MCF 10A (cell line): ENCODE results near the gene CHRNE. TPM values are rescaled to one million over a fixed set of nuclear protein-coding genes. Genes with fewer than 3 reads are reported as not detected.

Source experiments
- BruUV-seq: library from RNA; stranded (reverse); fragments of 400-500 nt; replicated peaks from 2 replicates; lab custom pipeline; 2021; lab: Mats Ljungman, UMichigan
- CTCF ChIA-PET: fragments of 300-600 bp; sonication (Branson Sonifier 250); formaldehyde crosslinking; extraction: SDS; loops from one replicate; lab custom pipeline; 2021; ENCODE audit warnings: antibody characterized with exemption, inconsistent platforms; lab: Yijun Ruan, JAX
- POLR2A ChIA-PET: fragments of 300-600, 350-650 bp; sonication (Branson Sonifier 250); formaldehyde crosslinking; extraction: SDS; loops from one replicate; lab custom pipeline; 2020; ENCODE audit warnings: antibody characterized with exemption, inconsistent platforms; lab: Yijun Ruan, JAX
- DNase-seq: peaks from one replicate; pipeline ENCODE4 v3.0.0-alpha.2; 2018; ENCODE audit not compliant: unreplicated experiment
- H3K27ac Mint-ChIP-seq: one replicate; pipeline ENCODE4 v1.8.0; 2022; ENCODE audit warnings: mild to moderate bottlenecking, low read depth, mixed read lengths; ENCODE audit not compliant: unreplicated experiment
- H3K27me3 Mint-ChIP-seq: one replicate; pipeline ENCODE4 v1.8.0; 2022; ENCODE audit warnings: mixed read lengths; ENCODE audit not compliant: insufficient read depth, unreplicated experiment
- H3K36me3 Mint-ChIP-seq: one replicate; pipeline ENCODE4 v1.8.0; 2022; ENCODE audit warnings: mild to moderate bottlenecking, moderate library complexity, mixed read lengths; ENCODE audit not compliant: insufficient read depth, unreplicated experiment
- H3K4me1 Mint-ChIP-seq: one replicate; pipeline ENCODE4 v1.8.0; 2022; ENCODE audit warnings: mixed read lengths; ENCODE audit not compliant: insufficient read depth, unreplicated experiment
- H3K4me3 Mint-ChIP-seq: one replicate; pipeline ENCODE4 v1.8.0; 2022; ENCODE audit warnings: mild to moderate bottlenecking, moderate library complexity, mixed read lengths; ENCODE audit not compliant: unreplicated experiment
- H3K9me3 Mint-ChIP-seq: one replicate; pipeline ENCODE4 v1.8.0; 2022; ENCODE audit warnings: mixed read lengths; ENCODE audit not compliant: unreplicated experiment
- CTCF ChIP-seq: fragments of 200-600 bp; IDR thresholded peaks from one replicate; pipeline ENCODE4 v1.8.0; 2022; ENCODE audit warnings: antibody characterized with exemption, mild to moderate bottlenecking; ENCODE audit not compliant: unreplicated experiment
- intact Hi-C: fragments of 100-400 bp; cut with micrococcal nuclease; formaldehyde crosslinking; loops from 2 replicates; pipeline ENCODE4 v1.14.1; 2022
- total RNA-seq: library from RNA; stranded (reverse); gene quantifications from 2 replicates; pipeline ENCODE4 v1.2.3, GENCODE V29; 2022

CHRNE gene
- total RNA-seq, 1 experiment from 2014 or later = not detected

GRCh38 chr17:4901648-4902344, 1.1 kb downstream of the CHRNE start:
- no TSS peak for BruUV-seq
- Mint-ChIP-seq H3K36me3 (peaks cover 54% of the 10 kb centered on the region), H3K4me3 (no peak overlapping the region), H3K4me1 (peaks cover 17% of the 10 kb centered on the region), H3K27me3 (no peaks in the 10 kb centered on the region), H3K9me3 (no peaks in the 10 kb centered on the region), H3K27ac (no peak overlapping the region)
- intact Hi-C loops = loop anchor here (5.0 to 10.0 kb wide), 2 partner anchors 334 to 1533 kb away; partner anchors contain the start of gene AIPL1
- no peak for DNase-seq
- no peak for TF ChIP-seq CTCF
- ChIA-PET POLR2A (interaction anchor here (1.0 to 4.5 kb wide), 3 partner anchors 10 to 170 kb away, joined by 4 to 25 read pairs (median 4); partner anchors contain the start of gene GLTPD2), CTCF (interaction anchor here (0.6 to 4.2 kb wide), 13 partner anchors 12 to 192 kb away, joined by 3 to 38 read pairs (median 3); partner anchors contain the start of genes ARRB2 and MED11)

GRCh38 chr17:4901108-4901647, 1.7 kb downstream of the CHRNE start:
- CTCF ChIA-PET = interaction anchor here (0.6 to 4.2 kb wide), 9 partner anchors 12 to 191 kb away, joined by 3 to 38 read pairs (median 3); partner anchors contain the start of gene ARRB2
- H3K4me3 Mint-ChIP-seq = no peak overlapping the region

GRCh38 chr17:4900231-4901107, 2.4 kb downstream of the CHRNE start:
- no peak for DNase-seq
- POLR2A ChIA-PET = interaction anchor here (0.7 to 2.2 kb wide), 6 partner anchors 7 to 168 kb away, joined by 3 to 8 read pairs (median 4); partner anchors contain the start of gene SPAG7
- Mint-ChIP-seq H3K4me3 (no peak overlapping the region), H3K27ac (no peak overlapping the region), H3K36me3 (peaks cover 65% of the 10 kb centered on the region), H3K27me3 (no peaks in the 10 kb centered on the region), H3K9me3 (no peaks in the 10 kb centered on the region), H3K4me1 (peaks cover 17% of the 10 kb centered on the region)
- BruUV-seq = no TSS peak
- no peak for TF ChIP-seq CTCF
- CTCF ChIA-PET = interaction anchor here (0.5 to 4.2 kb wide), 8 partner anchors 8 to 110 kb away, joined by 3 to 38 read pairs (median 3); no protein-coding TSS in a partner anchor
- intact Hi-C loops = loop anchor here (5.0 to 10.0 kb wide), 2 partner anchors 333 to 1534 kb away; partner anchors contain the start of gene AIPL1

More at GRCh38 chr17:4901108-4901647, 1.7 kb downstream of the CHRNE start:
- Mint-ChIP-seq H3K9me3 (no peaks in the 10 kb centered on the region), H3K36me3 (peaks cover 61% of the 10 kb centered on the region), H3K4me1 (peaks cover 17% of the 10 kb centered on the region), H3K27me3 (no peaks in the 10 kb centered on the region), H3K27ac (no peak overlapping the region)
- TF ChIP-seq CTCF = no peak
- no TSS peak for BruUV-seq
- POLR2A ChIA-PET = interaction anchor here (1.0 to 4.5 kb wide), 3 partner anchors 10 to 169 kb away, joined by 4 to 25 read pairs (median 4); partner anchors contain the start of gene GLTPD2
- intact Hi-C loops = loop anchor here (5.0 to 10.0 kb wide), 2 partner anchors 334 to 1534 kb away; partner anchors contain the start of gene AIPL1
- no peak for DNase-seq
